GM23248 (cell line): ENCODE measurements around the gene PABPC1L. TPM values are rescaled to one million over a fixed set of nuclear protein-coding genes. Genes with fewer than 3 reads are reported as not detected.

Experiments
- DNase-seq: peaks from one replicate; pipeline ENCODE4 v3.0.0-alpha.2; 2015
- H2AFZ ChIP-seq: fragments of 200-600 bp; sonication (generic); 2 replicates; pipeline ENCODE4 v1.6.1; 2016; ENCODE audit warnings: antibody characterized with exemption
- H3F3A ChIP-seq: fragments of 200-600 bp; sonication (generic); 2 replicates; pipeline ENCODE4 v1.6.1; 2016; ENCODE audit warnings: mild to moderate bottlenecking, antibody characterized with exemption, mixed run types; ENCODE audit not compliant: insufficient read depth
- H3K27ac ChIP-seq: fragments of 200-600 bp; sonication (generic); 2 replicates; pipeline ENCODE4 v1.5.1; 2016; ENCODE audit warnings: mild to moderate bottlenecking
- H3K27me3 ChIP-seq: fragments of 200-600 bp; sonication (generic); replicated peaks from 2 replicates; pipeline ENCODE4 v1.6.1; 2016; ENCODE audit warnings: mild to moderate bottlenecking; ENCODE audit not compliant: insufficient read depth
- H3K36me3 ChIP-seq: fragments of 200-600 bp; sonication (generic); 2 replicates; pipeline ENCODE4 v1.6.1; 2016; ENCODE audit warnings: low read depth, mild to moderate bottlenecking
- H3K4me1 ChIP-seq: fragments of 200-600 bp; sonication (generic); 2 replicates; pipeline ENCODE4 v1.6.1; 2016; ENCODE audit warnings: mild to moderate bottlenecking; ENCODE audit not compliant: insufficient read depth
- H3K4me2 ChIP-seq: fragments of 200-600 bp; sonication (generic); one replicate; pipeline ENCODE4 v1.6.1; 2016; ENCODE audit warnings: mild to moderate bottlenecking; ENCODE audit not compliant: unreplicated experiment
- H3K4me3 ChIP-seq: fragments of 200-600 bp; sonication (generic); 2 replicates; pipeline ENCODE4 v1.5.1; 2016; ENCODE audit warnings: mild to moderate bottlenecking
- H3K79me2 ChIP-seq: fragments of 200-600 bp; sonication (generic); 2 replicates; pipeline ENCODE4 v1.6.1; 2016; ENCODE audit warnings: mild to moderate bottlenecking; ENCODE audit not compliant: insufficient read depth
- H3K9ac ChIP-seq: fragments of 200-600 bp; sonication (generic); 2 replicates; pipeline ENCODE4 v1.6.1; 2016; ENCODE audit warnings: mild to moderate bottlenecking
- H3K9me2 ChIP-seq: fragments of 200-600 bp; sonication (generic); 2 replicates; pipeline ENCODE4 v1.6.1; 2016; ENCODE audit warnings: mixed run types, mild to moderate bottlenecking, moderate library complexity; ENCODE audit not compliant: insufficient read depth
- H3K9me3 ChIP-seq: fragments of 200-600 bp; sonication (generic); one replicate; pipeline ENCODE4 v1.6.1; 2017; ENCODE audit warnings: low read depth
- H4K20me1 ChIP-seq: fragments of 200-600 bp; sonication (generic); 2 replicates; pipeline ENCODE4 v1.6.0; 2016; ENCODE audit not compliant: insufficient read depth
- EZH2 ChIP-seq: fragments of 200-600 bp; sonication (generic); IDR thresholded peaks from 2 replicates; pipeline ENCODE4 v1.6.1; 2018; ENCODE audit warnings: antibody characterized with exemption, mild to moderate bottlenecking; ENCODE audit not compliant: insufficient read depth, poor library complexity, severe bottlenecking
- EZH2phosphoT487 ChIP-seq: fragments of 200-600 bp; sonication (generic); IDR thresholded peaks from 2 replicates; pipeline ENCODE4 v1.6.1; 2018; ENCODE audit warnings: antibody characterized with exemption, moderate library complexity, mild to moderate bottlenecking, low read depth; ENCODE audit not compliant: insufficient read depth
- WGBS, 2 experiments: methylation state at CpG; one replicate each; pipeline ENCODE4 v1.1.6; 2015 to 2017; ENCODE audit warnings: low lambda C conversion rate in 2 of 2, low coverage in 1 of 2; ENCODE audit errors: missing lambda C conversion rate in 2 of 2; 5-methylcytosine and 5-hydroxymethylcytosine counted together
- in situ Hi-C: fragments of 300-500 bp; cut with MboI; formaldehyde crosslinking; loops from 2 replicates; pipeline ENCODE4 v1.15.0; 2020
- polyA plus RNA-seq: library from polyadenylated mRNA; unstranded; fragments of >200 nt; fragmentation: Nextera tagmentation; extraction: Ambion mirVana; gene quantifications from 2 replicates; pipeline ENCODE4 v1.2.1, GENCODE V29; 2016
- total RNA-seq: library from RNA; depleted of rRNA; stranded (reverse); fragments of >200 nt; shearing (Covaris generic); gene quantifications from 2 replicates; pipeline ENCODE4 v1.2.3, GENCODE V29; 2014

The PABPC1L gene
- total and polyA plus RNA-seq, 2 experiments from 2014 or later: 5.9 to 10.4 TPM

DNA sequence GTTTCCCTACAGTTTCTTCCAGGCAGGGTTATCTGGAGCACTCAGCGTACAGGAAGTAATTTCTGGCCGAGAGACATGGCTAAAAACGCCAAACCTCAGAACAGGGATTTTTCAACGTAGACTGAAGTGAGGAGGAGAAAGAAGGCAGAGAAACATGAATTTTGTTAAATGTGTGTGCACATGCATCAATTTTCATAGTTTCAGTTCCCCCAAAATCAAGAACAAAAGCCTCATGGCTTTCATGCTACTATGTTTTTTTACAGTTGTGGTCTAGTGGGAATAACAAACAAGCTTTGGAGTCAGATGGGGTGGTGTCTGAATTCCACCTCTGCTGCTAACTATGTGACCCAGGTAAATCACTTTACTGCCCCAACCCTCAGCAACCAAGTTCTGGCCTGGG, 45.4 kb downstream of the PABPC1L start:
- Histone ChIP-seq H2AFZ (no peak overlapping the region), H3K9me3 (no peaks in the 10 kb centered on the region), H3K4me1 (peaks cover 10% of the 10 kb centered on the region), H3K9me2 (no peaks in the 10 kb centered on the region), H3K4me2 (no peak overlapping the region), H3K36me3 (peaks cover 35% of the 10 kb centered on the region), H3K9ac (no peak overlapping the region), H3K27me3 (no peaks in the 10 kb centered on the region), H4K20me1 (peaks cover 8% of the 10 kb centered on the region), H3K4me3 (no peak overlapping the region), H3K27ac (no peak overlapping the region), H3K79me2 (peaks cover 76% of the 10 kb centered on the region), H3F3A (peaks cover 24% of the 10 kb centered on the region)
- DNase-seq: no peak
- in situ Hi-C loops: no loop called here
- TF ChIP-seq EZH2: no peak
- no peak for TF ChIP-seq EZH2phosphoT487
- 96 to 98% methylated on average over 4 of the region's 4 CpGs for WGBS, 2 experiments

DNA sequence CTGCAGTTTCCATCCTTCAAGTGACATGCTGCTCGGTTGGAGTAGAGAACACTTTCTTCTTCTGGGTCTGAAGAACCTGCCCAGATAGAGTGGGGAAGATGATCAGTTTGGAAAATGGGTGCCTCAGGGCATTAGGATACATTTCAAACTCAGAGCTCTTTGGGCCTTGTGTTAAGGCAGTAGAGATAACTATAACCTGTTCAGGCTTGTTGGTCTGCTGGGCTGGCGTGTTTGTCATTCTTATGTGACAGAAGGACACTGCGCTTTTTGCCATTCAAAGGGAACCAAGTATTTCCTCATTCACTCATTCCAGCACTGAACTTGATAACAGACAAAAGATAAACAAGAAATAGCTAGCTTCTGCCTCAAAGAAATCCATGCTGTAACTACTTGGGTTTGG, 46.5 kb downstream of the PABPC1L start:
- no peaks in the 10 kb centered on the region for H3K9me2 ChIP-seq
- H3K4me3 ChIP-seq: no peak overlapping the region
- no peak overlapping the region for H3K9ac ChIP-seq
- peaks cover 26% of the 10 kb centered on the region for H3F3A ChIP-seq
- H3K27me3 ChIP-seq: no peaks in the 10 kb centered on the region
- no peak for TF ChIP-seq EZH2
- no peak for TF ChIP-seq EZH2phosphoT487
- H3K27ac ChIP-seq: no peak overlapping the region
- WGBS, 2 experiments: 84 to 91% methylated on average over 3 of the region's 3 CpGs
- H3K4me2 ChIP-seq: no peak overlapping the region
- H3K36me3 ChIP-seq: peaks cover 25% of the 10 kb centered on the region
- no peak overlapping the region for H2AFZ ChIP-seq
- H3K79me2 ChIP-seq: peaks cover 76% of the 10 kb centered on the region
- in situ Hi-C loops: no loop called here
- H4K20me1 ChIP-seq: peaks cover 8% of the 10 kb centered on the region
- peaks cover 18% of the 10 kb centered on the region for H3K4me1 ChIP-seq
- no peaks in the 10 kb centered on the region for H3K9me3 ChIP-seq
- DNase-seq: no peak

DNA sequence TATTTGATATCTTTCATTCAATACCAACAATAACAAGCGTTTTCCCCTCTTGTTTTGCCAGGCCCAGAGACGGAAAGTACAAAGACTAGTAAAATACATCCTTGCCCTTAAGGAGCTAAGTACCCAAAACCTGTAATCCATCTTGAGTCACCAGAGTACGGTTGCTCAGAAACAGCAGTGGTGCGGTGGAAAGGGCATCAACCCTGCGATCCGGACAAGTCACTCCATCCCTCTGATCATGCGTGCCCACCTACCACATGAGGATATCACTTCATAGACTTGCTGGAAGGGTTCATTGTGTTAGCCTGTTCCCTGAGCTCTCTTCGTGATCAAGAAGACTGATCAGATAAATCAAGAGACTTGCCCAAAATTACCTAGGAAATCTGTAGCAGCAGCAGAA, 48.4 kb downstream of the PABPC1L start:
- in situ Hi-C loops: no loop called here
- peaks cover 31% of the 10 kb centered on the region for H3F3A ChIP-seq
- H3K79me2 ChIP-seq: peaks cover 64% of the 10 kb centered on the region
- H3K4me1 ChIP-seq: peaks cover 24% of the 10 kb centered on the region
- H3K27ac ChIP-seq: no peak overlapping the region
- H2AFZ ChIP-seq: no peak overlapping the region
- 98% methylated on average over 8 of the region's 8 CpGs for WGBS, 2 experiments
- no peaks in the 10 kb centered on the region for H3K9me2 ChIP-seq
- no peak for DNase-seq
- H3K4me2 ChIP-seq: peak overlapping the region; percentile 86
- H3K27me3 ChIP-seq: no peaks in the 10 kb centered on the region
- no peak overlapping the region for H3K9ac ChIP-seq
- H4K20me1 ChIP-seq: peaks cover 8% of the 10 kb centered on the region
- peaks cover 16% of the 10 kb centered on the region for H3K36me3 ChIP-seq
- TF ChIP-seq EZH2phosphoT487: no peak
- TF ChIP-seq EZH2: no peak
- no peaks in the 10 kb centered on the region for H3K9me3 ChIP-seq
- peak overlapping the region; percentile 82 for H3K4me3 ChIP-seq

- H3K27me3 ChIP-seq: no peaks in the 10 kb centered on the region
- H3F3A ChIP-seq: peaks cover 31% of the 10 kb centered on the region
- H3K36me3 ChIP-seq: peaks cover 8% of the 10 kb centered on the region
- WGBS, 2 experiments: 2 to 3% methylated on average over 8 of the region's 8 CpGs
- DNase-seq: peak; percentile 56
- peak overlapping the region; percentile 82 for H3K4me3 ChIP-seq
- peak overlapping the region; percentile 73 for H2AFZ ChIP-seq
- peaks cover 55% of the 10 kb centered on the region for H3K79me2 ChIP-seq
- TF ChIP-seq EZH2phosphoT487 (no peak), EZH2 (no peak)
- in situ Hi-C loops: no loop called here
- no peaks in the 10 kb centered on the region for H3K9me3 ChIP-seq
- H3K4me1 ChIP-seq: peaks cover 24% of the 10 kb centered on the region
- H4K20me1 ChIP-seq: peaks cover 8% of the 10 kb centered on the region
- peak overlapping the region; percentile 61 for H3K27ac ChIP-seq
- no peaks in the 10 kb centered on the region for H3K9me2 ChIP-seq
- peak overlapping the region; percentile 86 for H3K4me2 ChIP-seq
- peak overlapping the region; percentile 79 for H3K9ac ChIP-seq
Measured at GRCh38 chr20:44959082-44959637, 49.3 kb downstream of the PABPC1L start.
